GM13977 (cell line): Measurements from ENCODE around the gene BABAM2.

Experiments
- DNase-seq: peaks from one replicate; pipeline ENCODE4 v3.0.0; 2012; ENCODE audit warnings: low spot score
- in situ Hi-C: fragments of 300-500 bp; cut with MboI; formaldehyde crosslinking; loops from one replicate; pipeline ENCODE4 v1.12.0; 2022; ENCODE audit warnings: low sequenced_read_pairs, low pct_unique_long_range_greater_than_20kb, mixed read lengths, inconsistent platforms; ENCODE audit not compliant: unreplicated experiment
- TF ChIP-seq, protein P1 (sequence below): IDR thresholded peaks from 2 replicates; pipeline ENCODE4 v1.5.1; 2012; ENCODE audit warnings: mild to moderate bottlenecking, control low read depth; ENCODE audit not compliant: insufficient read depth; ENCODE audit errors: extremely low read depth, missing control alignments

Gene BABAM2

DNA sequence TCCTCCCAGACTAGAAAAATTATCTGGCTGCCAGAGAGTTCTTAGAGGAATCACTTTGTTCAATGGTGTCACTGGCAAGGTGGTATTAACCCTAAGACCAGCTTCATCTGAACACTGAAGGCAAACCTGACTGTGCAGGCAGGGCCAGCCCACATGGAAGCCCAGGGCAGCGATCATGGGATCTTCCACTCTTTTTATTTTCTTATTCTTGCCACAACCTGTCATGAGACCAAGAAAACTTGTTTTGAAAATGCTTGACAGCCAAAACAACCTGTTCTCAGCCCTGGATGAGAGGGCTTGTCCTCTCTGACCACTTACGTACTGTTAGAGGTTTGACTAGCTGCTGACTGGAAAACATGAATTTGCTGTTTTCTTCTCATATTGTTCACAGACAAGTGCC, 426.9 kb downstream of the BABAM2 start:
- in situ Hi-C loops, result no loop called here
- DNase-seq, result no peak
- TF ChIP-seq, protein P1, sequence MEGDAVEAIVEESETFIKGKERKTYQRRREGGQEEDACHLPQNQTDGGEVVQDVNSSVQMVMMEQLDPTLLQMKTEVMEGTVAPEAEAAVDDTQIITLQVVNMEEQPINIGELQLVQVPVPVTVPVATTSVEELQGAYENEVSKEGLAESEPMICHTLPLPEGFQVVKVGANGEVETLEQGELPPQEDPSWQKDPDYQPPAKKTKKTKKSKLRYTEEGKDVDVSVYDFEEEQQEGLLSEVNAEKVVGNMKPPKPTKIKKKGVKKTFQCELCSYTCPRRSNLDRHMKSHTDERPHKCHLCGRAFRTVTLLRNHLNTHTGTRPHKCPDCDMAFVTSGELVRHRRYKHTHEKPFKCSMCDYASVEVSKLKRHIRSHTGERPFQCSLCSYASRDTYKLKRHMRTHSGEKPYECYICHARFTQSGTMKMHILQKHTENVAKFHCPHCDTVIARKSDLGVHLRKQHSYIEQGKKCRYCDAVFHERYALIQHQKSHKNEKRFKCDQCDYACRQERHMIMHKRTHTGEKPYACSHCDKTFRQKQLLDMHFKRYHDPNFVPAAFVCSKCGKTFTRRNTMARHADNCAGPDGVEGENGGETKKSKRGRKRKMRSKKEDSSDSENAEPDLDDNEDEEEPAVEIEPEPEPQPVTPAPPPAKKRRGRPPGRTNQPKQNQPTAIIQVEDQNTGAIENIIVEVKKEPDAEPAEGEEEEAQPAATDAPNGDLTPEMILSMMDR, result no peak

DNA sequence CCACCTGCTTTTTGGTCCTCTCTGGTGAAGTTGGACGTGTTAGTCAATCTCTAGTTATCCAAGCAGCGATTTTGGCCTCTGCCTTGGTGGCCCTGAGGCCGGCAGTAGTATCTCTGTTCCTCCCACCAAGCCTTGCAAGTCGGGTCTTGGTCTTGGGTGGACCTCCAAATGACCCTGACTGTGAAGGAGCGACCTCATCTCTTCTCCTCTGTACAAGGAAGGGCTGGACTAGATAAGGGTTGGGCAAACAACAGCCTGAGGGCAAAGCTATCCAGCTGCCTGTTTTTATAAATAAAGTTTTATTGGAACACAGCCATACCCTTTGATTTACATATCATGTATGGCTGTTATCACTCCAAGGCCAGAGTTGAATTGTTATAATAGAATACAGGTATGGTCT, 427.5 kb downstream of the BABAM2 start:
- no peak for DNase-seq
- in situ Hi-C loops, result no loop called here
- TF ChIP-seq, protein P1, result no peak

DNA sequence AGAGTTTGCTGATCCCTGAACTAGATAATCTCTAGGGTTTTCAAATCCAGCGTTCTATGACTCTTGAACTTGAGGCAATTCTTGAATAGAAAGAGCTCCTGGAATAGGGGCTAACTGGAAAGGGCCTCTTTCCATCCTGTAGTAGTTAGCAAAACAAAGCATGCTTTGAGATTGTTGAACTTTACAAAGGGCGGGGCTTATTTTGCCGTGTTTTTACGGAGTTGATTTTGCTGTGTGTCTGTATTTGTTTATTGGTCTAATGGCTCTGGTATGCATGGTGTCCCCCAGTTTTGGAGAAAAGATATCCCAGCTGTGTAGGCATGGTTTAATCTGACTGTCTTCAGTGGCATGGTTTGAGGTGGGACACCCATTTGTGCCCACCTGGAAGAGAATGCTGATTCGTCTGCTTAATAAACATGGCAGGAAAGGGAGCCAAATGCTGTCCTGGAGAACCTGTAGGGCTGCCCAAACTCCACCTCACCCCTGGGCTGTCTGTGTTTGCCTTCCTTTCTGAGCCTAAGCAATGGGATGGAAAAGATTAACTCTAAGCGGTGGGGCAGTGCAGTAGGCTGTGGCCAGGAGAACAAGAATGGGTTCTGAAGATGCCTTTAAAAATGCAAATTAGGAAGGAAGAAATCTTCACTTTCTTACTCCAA, 428.1 kb downstream of the BABAM2 start:
- no peak for DNase-seq
- in situ Hi-C loops, result no loop called here
- TF ChIP-seq, protein P1, result no peak

DNA sequence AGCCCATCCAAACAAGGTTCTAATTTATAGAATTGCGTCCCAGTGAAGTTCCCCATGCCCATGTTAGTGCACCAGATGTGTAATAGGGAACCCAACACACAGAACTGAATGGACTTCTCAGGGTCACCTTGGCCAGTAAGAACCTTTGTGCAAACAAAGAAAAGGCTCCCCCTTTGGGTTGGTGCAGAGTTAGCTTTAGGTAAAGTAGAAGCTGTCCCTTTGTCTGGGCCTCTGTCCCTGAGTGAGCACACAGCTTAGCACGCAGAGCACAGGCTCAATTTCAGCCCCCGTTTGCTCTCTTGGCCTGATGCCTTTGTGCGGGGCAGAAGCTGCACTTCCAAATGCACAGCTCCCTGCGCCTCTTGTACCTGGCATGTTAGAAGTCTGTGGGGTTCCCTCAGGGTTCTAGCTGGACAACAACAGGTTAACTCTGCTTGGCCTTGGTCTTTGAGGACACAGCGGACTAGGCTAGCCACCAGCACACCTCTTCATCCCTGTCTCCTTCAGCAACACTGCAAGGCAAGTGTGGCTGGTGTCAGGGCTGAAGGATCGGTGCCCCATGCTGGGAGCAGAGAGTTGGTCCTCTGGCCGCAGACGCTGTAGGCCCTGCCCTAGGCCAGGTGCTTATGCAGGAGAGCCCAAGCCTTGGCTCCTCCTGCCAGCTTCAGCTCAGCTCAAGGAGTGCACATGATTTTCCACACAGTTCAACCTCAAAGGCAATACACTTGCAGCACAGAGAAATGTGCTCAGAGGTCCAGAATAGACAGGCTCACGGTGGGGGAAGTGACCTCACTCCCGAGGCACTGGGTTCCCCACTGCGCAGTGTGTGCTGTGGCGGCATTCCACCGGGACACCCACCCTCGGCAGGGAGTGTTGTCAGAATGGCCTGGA, 428.8 kb downstream of the BABAM2 start:
- in situ Hi-C loops, result no loop called here
- no peak for DNase-seq
- TF ChIP-seq, protein P1, result no peak

DNA sequence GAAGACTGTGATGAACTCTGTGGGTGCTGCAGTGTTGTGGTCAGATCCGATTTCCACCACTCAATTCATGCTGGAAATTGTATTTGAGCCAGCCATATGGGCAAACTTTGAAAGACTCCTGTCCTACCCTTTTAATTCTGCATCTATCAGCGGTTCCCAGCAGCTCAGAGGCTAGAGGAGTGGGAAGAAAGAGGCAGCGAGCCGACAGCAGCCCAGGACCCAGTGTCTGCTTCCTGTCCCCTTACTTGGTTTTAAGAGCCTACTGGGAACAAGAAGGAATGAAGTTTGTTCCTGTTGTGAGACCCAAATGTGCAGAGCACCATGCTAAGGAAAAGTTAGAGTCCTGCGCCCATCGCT, 429.5 kb downstream of the BABAM2 start:
- TF ChIP-seq, protein P1, result no peak
- no peak for DNase-seq
- in situ Hi-C loops, result no loop called here

DNA sequence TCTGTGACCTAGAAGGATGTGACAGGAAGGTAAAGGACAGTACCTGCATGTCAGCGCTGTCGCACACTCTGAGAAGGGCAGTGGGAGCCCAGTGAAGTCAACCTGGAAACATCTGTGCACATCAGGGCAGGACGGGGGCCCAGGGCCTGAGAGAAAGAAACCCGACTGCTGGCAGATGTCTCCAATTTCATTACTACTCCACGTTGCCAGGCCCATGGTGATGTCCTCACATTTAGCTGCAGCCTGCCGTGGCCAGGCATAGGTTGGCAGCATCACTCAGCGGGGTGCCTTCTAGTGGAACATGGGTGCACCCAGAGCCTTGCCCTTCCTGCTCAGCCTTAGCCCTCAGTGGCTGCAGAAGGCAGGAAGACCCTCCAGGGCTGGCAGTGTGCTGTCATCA, 429.8 kb downstream of the BABAM2 start:
- DNase-seq, result no peak
- TF ChIP-seq, protein P1, result no peak
- in situ Hi-C loops, result no loop called here
